Hair follicular keratinocyte (primary cell): ENCODE measurements around the gene TERF2IP. TPM values are rescaled to one million over a fixed set of nuclear protein-coding genes. Genes with fewer than 3 reads are reported as not detected.

Experiments used
- total RNA-seq: library from RNA; depleted of rRNA; stranded (reverse); fragments of >200 nt; gene quantifications from 2 replicates; pipeline ENCODE4 v1.2.3, GENCODE V29; 2015

The TERF2IP gene, protein sequence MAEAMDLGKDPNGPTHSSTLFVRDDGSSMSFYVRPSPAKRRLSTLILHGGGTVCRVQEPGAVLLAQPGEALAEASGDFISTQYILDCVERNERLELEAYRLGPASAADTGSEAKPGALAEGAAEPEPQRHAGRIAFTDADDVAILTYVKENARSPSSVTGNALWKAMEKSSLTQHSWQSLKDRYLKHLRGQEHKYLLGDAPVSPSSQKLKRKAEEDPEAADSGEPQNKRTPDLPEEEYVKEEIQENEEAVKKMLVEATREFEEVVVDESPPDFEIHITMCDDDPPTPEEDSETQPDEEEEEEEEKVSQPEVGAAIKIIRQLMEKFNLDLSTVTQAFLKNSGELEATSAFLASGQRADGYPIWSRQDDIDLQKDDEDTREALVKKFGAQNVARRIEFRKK
- total RNA-seq = 38.3 and 38.9 TPM in 2 replicates

DNA sequence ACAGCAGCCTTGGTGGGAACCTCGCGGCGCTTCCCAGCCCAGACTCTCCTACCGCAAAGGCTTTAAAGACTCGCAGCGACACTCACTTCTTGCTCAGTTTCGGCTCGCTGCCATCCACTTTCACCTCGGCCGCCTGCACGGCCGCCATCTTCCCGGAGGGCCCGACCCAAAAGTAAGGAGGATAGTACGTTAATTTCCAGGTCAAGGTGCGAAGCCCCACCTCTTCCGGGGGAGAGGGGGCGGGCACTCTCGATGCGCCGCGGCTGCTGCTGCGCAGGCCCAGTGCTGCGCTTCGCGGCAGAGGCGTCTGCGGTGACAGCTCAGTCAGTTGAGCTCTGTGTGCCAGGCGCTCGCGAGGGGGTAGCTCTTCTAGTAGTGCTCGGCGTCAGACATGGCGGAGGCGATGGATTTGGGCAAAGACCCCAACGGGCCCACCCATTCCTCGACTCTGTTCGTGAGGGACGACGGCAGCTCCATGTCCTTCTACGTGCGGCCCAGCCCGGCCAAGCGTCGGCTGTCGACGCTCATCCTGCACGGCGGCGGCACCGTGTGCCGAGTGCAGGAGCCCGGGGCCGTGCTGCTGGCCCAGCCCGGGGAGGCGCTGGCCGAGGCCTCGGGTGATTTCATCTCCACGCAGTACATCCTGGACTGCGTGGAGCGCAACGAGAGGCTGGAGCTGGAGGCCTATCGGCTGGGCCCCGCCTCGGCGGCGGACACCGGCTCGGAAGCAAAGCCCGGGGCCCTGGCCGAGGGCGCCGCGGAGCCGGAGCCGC is at the start of gene TERF2IP, which contains the start of gene KARS1:
TSS of gene TERF2IP (plus strand) at position 282 of the 773 bp plus-strand sequence. CDS start at position 392, 110 bp downstream.
TSS of gene KARS1 (minus strand) at position 174 of the 773 bp plus-strand sequence. CDS start at position 148, 26 bp downstream.

DNA sequence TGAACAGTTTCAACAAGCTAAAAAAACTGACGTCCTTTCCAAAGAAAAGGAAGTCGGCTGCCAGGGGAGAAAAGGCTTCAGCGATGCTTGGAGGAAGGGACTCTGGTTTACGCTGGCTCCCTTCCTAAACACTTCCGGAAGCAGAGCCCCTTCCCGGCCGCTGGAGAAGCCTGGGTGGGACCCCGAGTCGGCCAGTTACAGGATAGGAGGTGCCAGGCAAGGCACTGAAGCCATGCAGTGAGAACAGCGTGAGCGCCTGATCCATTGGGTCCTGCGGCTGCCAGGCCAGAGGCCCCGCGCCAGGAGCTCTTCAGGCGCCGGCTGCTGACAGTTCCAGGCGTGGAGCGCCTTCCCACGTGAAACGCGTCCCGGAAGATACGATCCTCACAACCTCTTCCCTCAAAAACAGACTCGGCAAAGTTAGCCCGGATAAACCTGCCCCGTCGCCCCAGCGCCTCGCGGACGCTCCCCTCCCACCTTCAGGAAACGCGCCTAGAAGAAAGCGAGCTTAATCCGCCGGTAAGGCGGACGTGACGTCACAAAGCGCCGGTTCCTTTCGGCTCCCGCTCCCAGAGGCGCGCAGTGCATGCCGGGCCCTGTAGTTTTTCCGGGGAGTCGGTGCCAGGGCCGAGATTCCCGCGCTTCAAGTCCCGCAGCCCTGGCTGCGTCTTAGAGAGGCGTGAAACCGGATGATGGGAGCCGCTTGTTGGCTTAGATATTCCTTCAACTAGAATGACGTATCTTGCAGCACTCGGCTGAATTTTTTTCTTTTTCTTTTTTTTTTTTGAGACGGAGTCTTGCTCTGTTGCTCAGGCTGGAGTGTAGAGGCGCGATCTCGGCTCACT is 24.6 kb upstream of the TERF2IP start, which contains the start of gene ADAT1:
TSS of gene ADAT1 (minus strand) at position 521 of the 845 bp plus-strand sequence. CDS start 2,482 bp downstream, outside the sequence.

GRCh38 chr16:75676909-75677308 is 29.3 kb downstream of the TERF2IP start, which contains the start of gene CPHXL2:
TSS of gene CPHXL2 (minus strand) at chr16:75677009. CDS start at chr16:75676999, 10 bp downstream.

GRCh38 chr16:75701361-75701760 is 53.8 kb downstream of the TERF2IP start, which contains the start of gene DUXB:
TSS of gene DUXB (minus strand) at chr16:75701461. CDS start at chr16:75701418, 43 bp downstream.

Other genes with a start within 250 kb of the TERF2IP start
- gene CFDP1, start 214.3 kb upstream of the TERF2IP start, total RNA-seq = 37.4 and 46.0 TPM in 2 replicates
- gene TMEM170A, start 183.1 kb upstream of the TERF2IP start, total RNA-seq = 14.7 and 16.4 TPM in 2 replicates
- 1.1 and 3.0 TPM in 2 replicates for gene CHST6, start 152.3 kb upstream of the TERF2IP start, total RNA-seq
- gene CHST5, start 111.7 kb upstream of the TERF2IP start, total RNA-seq = 0.08 TPM in 1 of 2 replicates, not detected in the other
- 5.3 and 9.3 TPM in 2 replicates for gene TMEM231, start 91.5 kb upstream of the TERF2IP start, total RNA-seq
- 49.1 and 51.5 TPM in 2 replicates for gene GABARAPL2, start 81.4 kb upstream of the TERF2IP start, total RNA-seq
- gene ADAT1, start 24.5 kb upstream of the TERF2IP start, total RNA-seq = 32.0 and 41.5 TPM in 2 replicates
- 172 and 260 TPM in 2 replicates for gene KARS1, start 108 bp upstream of the TERF2IP start, total RNA-seq
- not detected in 2 replicates for gene CPHXL2, start 29.2 kb downstream of the TERF2IP start, total RNA-seq
- not detected in 2 replicates for gene DUXB, start 53.7 kb downstream of the TERF2IP start, total RNA-seq
- not detected in 2 replicates for gene CPHXL, start 78.7 kb downstream of the TERF2IP start, total RNA-seq